NCI-H748 treated with DMSO at 0.1 percent for 48 hours (cell line): ENCODE measurements around the gene DZIP3.
A peak's percentile ranks its signal among the peaks of the same experiment; 100 is the strongest.
"Not testable (repeated sequence)": the region's sequence is repeated elsewhere in the genome, so short reads cannot be mapped to it uniquely, and the experiment has no call there.

Source experiments
- DNase-seq: peaks from one replicate; lab custom pipeline; 2025; lab: John Stamatoyannopoulos, UW

DZIP3 gene

GRCh38 chr3:108602249-108602934, 12.9 kb downstream of the DZIP3 start:
- no peak for DNase-seq

- no peak for DNase-seq
Measured at GRCh38 chr3:108602935-108603294, 13.4 kb downstream of the DZIP3 start.

- no peak for DNase-seq
Measured at GRCh38 chr3:108603691-108604090, 14.2 kb downstream of the DZIP3 start.

- DNase-seq, result no peak
Measured at GRCh38 chr3:108605028-108605427, 15.5 kb downstream of the DZIP3 start.

- no peak for DNase-seq
Measured at GRCh38 chr3:108605491-108605890, 16.0 kb downstream of the DZIP3 start.

- no peak for DNase-seq
Measured at GRCh38 chr3:108608750-108609149, 19.2 kb downstream of the DZIP3 start.

GRCh38 chr3:108610651-108611050, 21.1 kb downstream of the DZIP3 start:
- no peak for DNase-seq

- not testable (repeated sequence) for DNase-seq
Measured at GRCh38 chr3:108616090-108616489, 26.6 kb downstream of the DZIP3 start.

GRCh38 chr3:108620250-108620649, 30.7 kb downstream of the DZIP3 start:
- DNase-seq, result no peak

GRCh38 chr3:108623504-108623903, 34.0 kb downstream of the DZIP3 start:
- DNase-seq, result no peak

GRCh38 chr3:108629974-108630373, 40.5 kb downstream of the DZIP3 start:
- no peak for DNase-seq

GRCh38 chr3:108642526-108642925, 53.0 kb downstream of the DZIP3 start:
- no peak for DNase-seq

GRCh38 chr3:108645364-108645763, 55.8 kb downstream of the DZIP3 start:
- no peak for DNase-seq

- DNase-seq, result not testable (repeated sequence)
Measured at GRCh38 chr3:108655664-108656063, 66.1 kb downstream of the DZIP3 start.

GRCh38 chr3:108661699-108662098, 72.2 kb downstream of the DZIP3 start:
- no peak for DNase-seq

GRCh38 chr3:108662142-108662738, 72.7 kb downstream of the DZIP3 start:
- peak; percentile 45 for DNase-seq

GRCh38 chr3:108664266-108664665, 74.7 kb downstream of the DZIP3 start:
- no peak for DNase-seq

- DNase-seq, result no peak
Measured at GRCh38 chr3:108667312-108667711, 77.8 kb downstream of the DZIP3 start.

- no peak for DNase-seq
Measured at GRCh38 chr3:108669208-108669607, 79.7 kb downstream of the DZIP3 start.

GRCh38 chr3:108672701-108673100, 83.2 kb downstream of the DZIP3 start:
- DNase-seq, result no peak

GRCh38 chr3:108673988-108674661, 84.6 kb downstream of the DZIP3 start:
- DNase-seq, result no peak

GRCh38 chr3:108677811-108678210, 88.3 kb downstream of the DZIP3 start:
- no peak for DNase-seq

GRCh38 chr3:108692286-108692685, 102.8 kb downstream of the DZIP3 start:
- DNase-seq, result not testable (repeated sequence)
